Nucleus accumbens (tissue), 56 donors: ENCODE measurements around the gene CHMP6.
"Not testable (repeated sequence)": the region's sequence is repeated elsewhere in the genome, so short reads cannot be mapped to it uniquely, and the experiment has no call there.

Experiments
- DNase-seq, 56 donors: peaks; one replicate each; lab custom pipeline; 2025; lab: John Stamatoyannopoulos, UW

The CHMP6 gene

DNA sequence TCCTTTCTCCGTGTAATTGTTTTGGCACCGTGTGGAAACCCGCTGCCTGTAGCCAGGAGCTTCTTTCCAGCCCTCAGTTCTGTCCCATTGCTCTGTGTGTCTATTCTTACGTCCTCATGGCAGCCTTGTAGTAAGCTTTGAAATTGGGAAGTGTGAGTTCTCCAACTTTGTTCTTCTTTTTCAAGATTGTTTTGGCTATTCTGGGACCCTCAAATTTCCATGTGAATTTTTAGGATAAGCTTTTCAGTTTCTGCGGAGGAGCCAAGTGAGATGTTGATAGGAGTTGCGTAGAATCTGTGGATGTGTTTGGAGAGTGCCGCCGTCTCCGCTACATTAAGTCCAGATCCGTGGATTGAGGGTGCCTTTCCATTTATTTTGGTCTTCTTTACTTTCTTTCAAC lies 15.2 kb downstream of the CHMP6 start:
- DNase-seq: no peak

DNA sequence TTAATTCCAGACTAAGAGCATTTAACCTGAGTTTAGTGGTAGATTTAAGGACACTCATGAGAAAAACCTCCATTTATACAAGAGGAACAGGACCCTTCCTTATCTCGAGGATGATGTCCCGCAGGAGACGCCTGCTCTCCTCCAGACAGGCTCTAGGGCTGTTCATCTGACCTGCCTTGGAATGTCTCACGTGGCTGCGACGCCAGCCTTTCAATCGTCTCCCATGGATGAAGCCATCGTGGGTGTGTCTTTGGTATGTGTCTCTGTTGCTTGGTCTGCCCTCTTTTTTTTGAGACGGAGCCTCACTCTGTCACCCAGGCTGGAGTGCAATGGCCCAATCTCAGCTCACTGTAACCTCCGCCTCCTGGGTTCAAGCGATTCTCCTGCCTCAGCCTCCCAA lies 16.5 kb downstream of the CHMP6 start:
- no peak for DNase-seq

DNA sequence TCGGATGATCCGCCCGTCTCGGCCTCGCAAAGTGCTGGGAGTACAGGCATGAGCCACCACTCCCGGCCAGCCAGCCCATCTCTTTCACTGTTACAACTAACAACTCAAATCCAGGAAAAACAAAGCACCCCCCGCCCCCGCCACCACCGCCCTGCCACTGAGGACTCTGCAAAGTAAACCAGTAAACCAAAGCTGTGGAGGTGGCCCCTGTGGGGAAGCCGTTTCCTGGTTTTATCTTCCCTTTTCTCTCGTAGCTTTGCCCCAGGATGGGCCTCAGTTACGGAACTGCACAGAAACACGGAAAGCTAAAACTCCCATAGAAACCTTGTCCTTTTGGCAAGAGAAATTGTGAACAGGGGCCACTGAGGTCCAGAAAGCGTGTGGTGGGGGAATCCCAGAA lies 17.5 kb downstream of the CHMP6 start:
- DNase-seq: no peak

DNA sequence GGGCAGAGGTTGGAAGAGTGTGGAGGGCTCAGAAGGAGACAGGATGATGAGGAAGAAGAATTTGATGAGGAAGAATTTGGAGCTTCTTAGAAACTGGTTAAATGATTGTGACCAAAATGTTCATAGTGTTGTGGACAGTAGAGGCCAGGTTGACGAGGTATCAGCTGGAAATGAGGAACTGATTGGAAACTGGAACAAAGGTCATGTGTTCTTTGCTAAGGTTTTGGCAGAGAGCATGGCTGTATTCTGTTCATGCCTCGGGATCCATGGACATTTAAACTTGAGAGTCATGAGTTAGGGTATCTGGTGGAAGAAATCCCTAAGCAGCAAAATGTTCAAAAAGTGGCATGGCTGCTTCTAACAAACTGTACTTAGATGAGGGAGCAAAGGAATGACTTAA lies 19.3 kb downstream of the CHMP6 start:
- DNase-seq: no peak

DNA sequence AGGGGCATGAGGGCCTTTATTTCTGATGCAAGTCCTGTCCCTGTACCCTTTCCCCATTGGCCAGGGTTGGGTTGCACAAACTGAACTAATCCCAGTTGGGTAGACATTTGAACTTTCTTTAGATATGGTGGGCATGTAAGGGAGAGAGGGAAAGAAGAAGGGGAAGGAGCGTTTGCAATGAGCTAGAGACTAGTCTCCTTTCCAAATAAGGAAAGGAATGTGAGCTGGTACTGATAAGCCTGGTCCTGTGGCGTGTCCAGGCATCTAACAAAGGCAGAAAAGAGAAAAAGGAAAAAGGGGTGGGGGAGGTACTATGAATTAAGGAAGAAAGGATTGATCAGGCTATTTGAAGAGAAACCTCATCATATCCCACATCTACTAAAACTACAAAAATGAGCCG lies 20.3 kb downstream of the CHMP6 start:
- no peak for DNase-seq

DNA sequence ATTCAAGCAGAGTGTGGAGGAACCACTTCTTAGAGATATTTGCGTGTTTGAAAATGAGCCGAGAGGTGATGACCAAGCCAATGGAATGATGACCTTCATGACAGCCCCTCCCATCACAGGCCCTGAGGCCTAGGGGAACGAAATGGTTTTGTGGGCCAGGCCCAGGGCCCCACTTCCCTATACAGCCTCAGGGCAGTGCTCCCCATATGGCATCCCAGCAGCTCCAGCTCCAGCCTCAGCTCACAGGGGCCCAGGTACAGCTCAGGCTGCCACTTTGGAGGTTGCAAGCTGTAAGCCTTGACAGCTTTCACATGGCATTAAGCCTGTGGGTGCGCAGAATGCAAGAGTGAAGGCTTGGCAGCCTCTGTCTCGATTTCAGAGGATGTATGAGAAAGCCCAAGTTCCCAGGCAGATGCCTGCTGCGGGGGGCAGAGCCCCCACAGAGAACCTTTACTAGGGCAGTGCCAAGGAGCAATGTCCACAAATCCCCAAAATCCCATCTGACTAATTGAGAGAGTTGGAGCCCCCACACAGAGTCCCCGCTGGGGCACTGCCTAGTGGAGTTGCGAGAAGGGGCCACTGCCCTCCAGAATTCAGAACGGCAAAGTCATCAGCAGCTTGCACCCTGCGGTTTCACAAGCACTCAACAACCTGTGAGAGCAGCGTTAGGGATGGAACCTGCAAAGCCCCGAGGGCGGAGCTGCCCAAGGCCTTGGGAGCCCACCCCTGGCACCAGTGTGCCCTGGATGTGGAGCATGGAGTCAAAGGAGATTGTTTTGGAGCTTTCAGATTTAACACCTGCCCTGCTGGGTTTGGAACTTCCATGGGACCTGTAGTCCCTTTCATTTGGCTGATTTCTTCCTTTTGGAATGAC lies 21.2 kb downstream of the CHMP6 start:
- DNase-seq: no peak

DNA sequence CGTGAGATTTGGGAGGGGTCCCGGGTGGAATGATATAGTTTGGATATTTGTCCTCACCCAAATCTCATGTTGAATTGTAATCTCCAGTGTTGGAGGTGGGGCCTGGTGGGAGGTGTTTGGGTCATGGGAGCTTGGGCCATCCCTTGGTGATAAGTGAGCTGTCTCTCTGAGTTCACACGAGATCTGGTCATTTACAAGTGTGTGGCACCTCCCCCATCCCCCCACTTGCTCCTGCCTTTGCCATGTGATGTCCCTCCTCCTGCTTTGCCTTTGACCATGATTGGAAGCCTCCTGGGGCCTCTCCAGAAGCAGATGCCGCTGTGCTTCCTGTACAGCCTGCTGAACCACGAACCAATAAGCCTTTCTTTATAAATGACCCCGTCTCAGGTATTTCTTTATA lies 22.0 kb downstream of the CHMP6 start:
- DNase-seq: no peak

DNA sequence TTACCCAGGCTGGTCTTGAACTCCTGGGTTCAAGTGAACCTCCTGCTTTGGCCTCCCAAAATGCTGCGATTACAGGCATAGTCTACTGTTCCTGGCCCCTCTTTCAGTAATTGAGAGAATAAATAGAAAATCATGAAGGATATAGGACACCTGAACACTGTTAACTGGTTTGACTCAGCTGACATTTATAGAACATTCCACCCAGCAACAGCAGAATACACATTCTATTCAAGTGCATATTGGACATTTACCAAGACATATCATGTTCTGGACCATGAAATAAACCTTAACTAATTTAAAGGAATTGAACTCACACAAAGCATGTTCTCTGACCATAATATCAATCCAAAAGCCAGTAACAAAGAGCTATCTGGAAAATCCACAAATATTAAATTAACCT lies 23.5 kb downstream of the CHMP6 start:
- DNase-seq: no peak

DNA sequence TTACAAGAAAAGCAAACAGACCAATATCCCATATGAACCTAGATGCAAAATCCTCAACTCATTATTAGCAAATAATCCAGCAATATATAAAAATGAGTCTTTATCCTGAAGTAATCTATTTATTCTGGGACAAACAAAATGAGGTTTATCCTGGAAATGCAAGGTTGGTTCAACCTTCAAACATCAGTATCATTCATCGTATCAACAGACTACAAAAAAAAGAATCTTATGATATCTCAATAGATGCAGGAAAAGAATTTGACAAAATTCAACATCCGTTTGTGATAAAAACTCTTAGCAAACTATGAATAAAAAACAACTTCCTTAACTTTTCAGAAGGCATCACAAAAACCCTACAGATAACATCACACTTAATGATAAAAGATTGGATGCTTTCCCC lies 24.9 kb downstream of the CHMP6 start:
- no peak for DNase-seq

DNA sequence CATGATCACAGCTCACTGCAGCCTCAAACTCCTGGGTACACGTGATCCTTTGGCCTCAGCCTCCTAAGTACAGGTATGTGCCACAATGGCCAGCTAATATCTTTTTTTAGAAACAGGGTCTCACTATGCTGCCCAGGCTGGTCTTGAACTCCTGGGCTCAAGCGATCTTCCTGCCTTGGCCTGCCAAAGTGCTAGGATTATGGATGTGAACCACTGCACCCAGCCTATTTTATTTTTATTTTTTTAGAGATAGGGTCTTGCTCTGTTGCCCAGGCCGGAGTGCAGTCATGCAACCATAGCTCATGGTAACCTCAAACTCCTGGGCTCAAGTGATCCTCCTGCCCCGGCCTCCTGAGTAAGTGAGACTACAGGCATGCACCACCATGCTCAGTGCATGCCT lies 25.7 kb downstream of the CHMP6 start:
- not testable (repeated sequence) for DNase-seq

DNA sequence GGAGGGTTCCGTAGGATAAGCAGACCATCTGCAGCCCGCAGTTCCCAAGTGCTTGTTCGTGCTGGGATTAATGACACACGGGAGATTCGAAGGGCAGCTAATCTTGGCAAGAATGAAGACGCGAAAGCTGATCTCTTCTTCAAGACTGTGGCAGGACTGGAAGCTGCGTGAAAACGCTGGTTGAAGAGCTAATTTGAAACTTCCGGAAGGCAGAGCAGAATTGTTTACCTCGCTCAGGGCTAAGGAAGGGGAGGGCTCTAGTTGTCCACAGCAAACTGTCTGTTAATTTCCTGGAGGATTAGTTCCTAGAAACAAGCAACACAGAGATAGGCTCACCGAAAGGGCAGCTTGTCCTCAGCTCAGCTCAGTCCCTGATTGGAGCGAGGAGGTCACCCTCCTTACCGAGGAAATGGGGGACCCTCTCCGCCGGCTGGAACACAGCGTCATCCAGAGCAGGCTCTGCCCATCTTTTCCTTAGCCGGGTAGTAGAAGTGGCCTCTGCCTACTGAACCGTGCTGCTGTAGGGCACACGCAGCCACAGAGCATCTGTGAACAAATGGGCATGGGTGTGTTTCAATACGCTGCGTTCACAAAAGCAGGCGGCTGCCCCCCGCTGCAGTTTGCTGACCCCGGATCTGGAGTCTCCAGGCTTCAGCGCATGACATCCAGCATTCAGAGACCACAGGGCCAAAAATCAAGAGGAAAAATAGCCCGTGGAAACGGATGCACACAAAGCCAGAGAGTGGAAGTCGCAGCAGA lies 26.6 kb downstream of the CHMP6 start:
- no peak for DNase-seq

DNA sequence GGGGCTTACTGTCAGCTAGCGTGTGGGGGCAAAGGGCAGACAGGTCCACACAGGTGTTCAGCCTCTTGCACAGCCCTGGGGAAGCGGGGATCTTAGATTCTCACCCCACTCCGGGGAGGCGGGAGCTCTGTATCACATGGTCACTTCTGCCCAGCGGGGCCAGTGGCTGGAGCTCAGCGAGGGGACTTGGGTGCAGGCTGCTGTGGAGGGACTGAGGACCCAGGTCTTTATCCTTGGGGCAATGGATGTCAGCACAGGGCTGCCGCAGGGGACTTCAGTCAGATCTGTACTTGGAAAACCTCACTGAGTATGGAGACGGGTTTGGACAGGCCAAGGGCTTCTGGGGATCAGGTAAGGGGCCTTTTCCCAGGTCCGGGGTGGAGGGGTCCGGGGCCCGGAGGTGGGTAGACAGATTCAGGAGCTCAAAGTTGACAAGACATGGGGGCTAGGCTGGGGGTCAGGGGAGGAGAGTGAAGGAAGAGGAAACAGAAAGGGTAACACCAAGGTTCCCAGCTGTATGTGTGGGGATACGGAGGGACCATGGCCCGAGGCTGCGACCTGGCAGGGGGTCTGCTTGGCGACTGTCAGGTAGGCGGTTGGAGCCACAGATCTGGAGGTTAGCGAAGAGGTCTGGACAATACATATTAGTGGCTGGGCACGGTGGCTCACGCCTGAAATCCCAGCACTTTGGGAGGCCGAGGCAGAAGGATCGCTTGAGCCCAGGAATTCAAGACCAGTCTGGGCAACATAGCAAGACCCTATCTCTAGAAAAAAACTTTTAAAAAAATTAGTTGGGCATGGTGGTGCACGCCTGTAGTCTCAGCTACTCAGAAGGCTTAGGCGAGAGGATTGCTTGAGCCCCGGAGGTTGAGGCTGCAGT lies 28.2 kb downstream of the CHMP6 start:
- no peak for DNase-seq

DNA sequence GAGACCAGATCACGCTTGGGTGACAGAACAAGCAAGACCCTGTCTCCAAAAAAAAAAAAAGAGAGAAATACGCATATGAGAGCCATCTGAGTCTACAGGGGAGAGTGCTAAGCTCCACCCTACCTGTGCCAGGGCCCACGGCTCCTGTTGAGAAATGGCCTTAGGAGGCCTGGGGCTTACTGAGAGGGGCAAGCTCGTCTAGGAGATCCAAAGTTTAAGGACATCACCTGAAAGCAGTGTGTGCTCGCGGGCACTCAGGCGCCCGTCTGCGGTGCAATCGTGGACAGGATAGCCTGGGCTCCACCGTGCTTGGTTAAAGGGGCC lies 28.8 kb downstream of the CHMP6 start:
- no peak for DNase-seq

DNA sequence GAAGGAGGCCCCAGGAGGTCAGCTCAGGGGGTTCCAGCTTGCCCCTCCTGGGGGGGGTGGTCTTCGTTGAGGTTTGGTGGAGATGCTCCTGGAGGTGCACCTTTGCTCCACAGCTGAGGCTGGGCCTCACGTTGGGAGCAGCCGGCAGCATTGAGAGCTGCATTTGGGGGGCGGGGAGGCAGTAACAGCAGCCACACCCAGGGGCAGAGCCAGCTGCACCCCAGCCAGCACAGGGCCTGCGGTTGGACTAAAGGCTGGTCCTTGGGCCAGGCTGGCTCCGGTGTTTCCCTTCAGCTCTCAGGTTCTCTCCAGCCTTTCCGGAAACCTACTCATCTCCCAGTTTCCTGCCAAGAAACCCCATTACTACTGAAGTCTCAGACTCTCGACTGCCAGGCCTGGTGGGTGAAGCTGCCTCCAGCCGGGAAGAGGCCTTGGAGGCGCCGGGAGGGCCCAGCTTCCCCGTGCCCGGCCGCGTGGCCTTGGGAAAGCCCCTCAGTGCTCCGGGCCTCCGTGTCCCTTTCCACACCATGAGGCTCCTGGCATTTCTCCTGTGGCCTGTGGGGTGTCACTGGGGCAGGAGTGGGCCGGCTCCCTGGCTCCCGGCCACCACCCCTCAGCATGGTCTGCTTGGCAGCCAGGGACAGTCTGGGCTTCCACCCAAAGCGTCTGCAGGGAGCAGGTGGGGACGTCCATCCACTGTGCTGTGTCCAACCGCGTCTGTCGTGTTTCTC lies 29.3 kb downstream of the CHMP6 start:
- DNase-seq: peak in 28 of 56 donors; percentile 24 to 71 (median 48)

DNA sequence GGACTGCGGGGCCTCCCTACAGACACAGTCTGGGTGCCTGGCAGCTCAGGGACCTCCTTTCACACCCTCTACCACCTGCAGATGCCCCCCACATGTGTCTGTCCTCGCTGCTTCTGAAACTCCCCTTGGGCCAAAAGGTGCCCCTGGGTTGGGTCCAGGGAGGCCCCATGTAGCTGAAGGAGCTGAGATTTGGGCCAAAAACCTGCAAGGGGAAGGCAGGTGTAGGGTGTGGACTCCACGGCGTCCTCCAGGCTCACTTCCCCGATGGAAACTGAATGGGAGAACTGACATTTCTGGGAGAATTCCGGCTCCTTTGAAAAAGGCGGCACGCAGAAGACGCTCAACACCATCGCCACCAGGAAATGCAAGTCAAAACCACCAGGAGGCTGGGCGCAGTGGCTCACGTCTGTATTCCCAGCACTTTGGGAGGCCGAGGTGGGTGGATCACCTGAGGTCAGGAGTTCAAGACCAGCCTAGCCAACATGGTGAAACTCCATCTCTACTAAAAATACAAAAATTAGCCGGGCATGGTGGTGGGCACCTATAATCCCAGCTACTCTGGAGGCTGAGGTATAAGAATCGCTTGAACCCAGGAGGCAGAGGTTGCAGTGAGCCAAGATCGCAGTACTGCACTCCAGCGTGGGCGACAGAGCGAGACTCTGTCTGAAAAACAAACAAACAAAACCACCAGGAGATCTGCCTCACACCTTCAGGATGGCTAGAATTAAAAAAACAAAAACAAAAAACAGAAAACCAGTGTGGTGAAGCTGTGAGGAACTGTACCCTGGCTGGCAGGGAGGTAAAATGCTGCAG lies 30.1 kb downstream of the CHMP6 start:
- no peak for DNase-seq

DNA sequence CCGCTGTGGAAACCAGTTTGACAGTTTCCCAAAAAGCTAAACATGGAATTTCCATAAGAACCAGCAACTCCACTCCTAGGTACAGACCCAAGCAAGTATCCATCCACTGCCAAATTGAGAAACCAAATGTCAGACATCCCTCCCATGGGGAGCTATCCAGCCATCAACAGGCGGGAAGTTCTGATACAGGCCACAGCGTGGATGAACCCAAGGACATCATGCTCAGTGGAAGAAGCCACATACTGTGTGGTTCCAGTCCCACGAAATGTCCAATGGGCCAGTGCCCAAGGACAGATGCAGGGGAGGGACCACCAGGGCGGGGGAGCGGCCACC lies 30.7 kb downstream of the CHMP6 start:
- DNase-seq: no peak

DNA sequence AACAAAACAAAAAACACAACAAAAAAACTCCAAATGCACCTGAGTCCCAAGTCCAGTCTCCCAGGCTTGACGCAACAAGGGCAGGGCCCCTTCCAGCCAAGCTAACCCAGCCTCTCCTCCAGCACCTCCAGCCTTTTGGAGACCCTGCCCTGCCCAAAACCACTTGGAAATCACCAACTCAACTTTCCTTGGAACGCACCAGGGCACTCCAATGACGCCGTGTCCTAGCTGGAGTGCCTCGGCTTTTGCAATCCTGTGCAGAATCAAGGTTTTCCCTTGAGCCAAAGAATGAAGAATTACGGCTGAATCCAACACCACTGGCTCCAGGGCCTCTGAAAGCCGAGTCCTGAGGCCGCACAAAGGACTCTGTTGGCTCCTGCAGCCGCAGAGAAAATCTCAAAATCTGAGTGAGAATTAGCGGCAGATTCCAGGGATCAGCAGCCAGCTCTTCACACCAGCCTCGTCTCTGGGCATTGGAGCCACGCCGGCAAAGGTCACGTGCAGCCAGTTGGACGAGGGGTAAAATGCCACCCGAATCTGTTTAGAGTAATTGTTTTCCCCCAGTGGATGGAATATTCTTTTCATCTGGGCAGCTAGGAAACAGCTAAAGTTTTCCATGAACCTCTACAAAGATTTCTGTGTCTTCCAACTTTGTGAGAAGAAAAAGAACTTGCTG lies 33.6 kb downstream of the CHMP6 start:
- DNase-seq: peak in 21 of 56 donors; percentile 18 to 68 (median 42)

DNA sequence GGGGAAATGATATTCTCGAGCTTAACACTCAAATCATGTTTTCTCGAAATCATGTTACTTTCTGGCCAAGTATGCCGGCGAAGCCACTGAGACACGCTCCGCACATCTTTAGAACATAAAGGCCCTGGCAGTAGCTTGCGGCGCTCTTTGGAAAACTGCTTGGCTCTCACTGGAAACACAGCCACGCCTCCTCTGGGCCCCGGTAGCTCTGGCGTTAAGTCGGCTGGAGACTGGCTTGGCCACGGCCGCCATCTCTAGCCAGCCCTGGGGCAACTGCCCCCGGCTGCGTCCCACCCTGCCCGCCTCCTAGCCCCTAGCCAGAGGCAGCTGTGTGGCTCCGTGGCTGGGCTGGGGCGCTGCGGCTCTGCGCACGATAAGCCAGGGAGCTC lies 34.1 kb downstream of the CHMP6 start:
- DNase-seq: peak in 10 of 56 donors; percentile 17 to 59 (median 39)
